ENCODE data around the gene RBM39.
"Not testable (repeated sequence)": the region's sequence is repeated elsewhere in the genome, so short reads cannot be mapped to it uniquely, and the experiment has no call there.

The RBM39 gene

GRCh38 chr20:35726842-35727711 lies 15.0 kb downstream of the RBM39 start:
- no peak for DNase-seq (ENCODE audit: low read depth in 1 of 2, low spot score in 1 of 2)

- no peak for DNase-seq (ENCODE audit: low read depth in 1 of 2, low spot score in 1 of 2)
Measured at GRCh38 chr20:35724321-35725230, 17.5 kb downstream of the RBM39 start.

- not testable (repeated sequence) for DNase-seq (ENCODE audit: low read depth in 1 of 2, low spot score in 1 of 2)
Measured at GRCh38 chr20:35723652-35724320, 18.3 kb downstream of the RBM39 start.

- DNase-seq (ENCODE audit: low read depth in 1 of 2, low spot score in 1 of 2): not testable (repeated sequence)
Measured at GRCh38 chr20:35723275-35723639, 18.8 kb downstream of the RBM39 start.

- no peak for DNase-seq (ENCODE audit: low read depth in 1 of 2, low spot score in 1 of 2)
Measured at GRCh38 chr20:35721621-35722020, 20.4 kb downstream of the RBM39 start.

- DNase-seq (ENCODE audit: low read depth in 1 of 2, low spot score in 1 of 2): no peak
Measured at GRCh38 chr20:35721219-35721618, 20.8 kb downstream of the RBM39 start.

GRCh38 chr20:35720165-35721123 lies 21.6 kb downstream of the RBM39 start:
- DNase-seq (ENCODE audit: low read depth in 1 of 2, low spot score in 1 of 2): no peak

- no peak for DNase-seq (ENCODE audit: low read depth in 1 of 2, low spot score in 1 of 2)
Measured at GRCh38 chr20:35719717-35720116, 22.3 kb downstream of the RBM39 start.

- no peak for DNase-seq (ENCODE audit: low read depth in 1 of 2, low spot score in 1 of 2)
Measured at GRCh38 chr20:35718972-35719635, 23.0 kb downstream of the RBM39 start.

GRCh38 chr20:35718321-35718720 lies 23.7 kb downstream of the RBM39 start:
- DNase-seq (ENCODE audit: low read depth in 1 of 2, low spot score in 1 of 2): not testable (repeated sequence)

- no peak for DNase-seq (ENCODE audit: low read depth in 1 of 2, low spot score in 1 of 2)
Measured at GRCh38 chr20:35716330-35716729, 25.7 kb downstream of the RBM39 start.

- DNase-seq (ENCODE audit: low read depth in 1 of 2, low spot score in 1 of 2): no peak
Measured at GRCh38 chr20:35715652-35716051, 26.4 kb downstream of the RBM39 start.

- no peak for DNase-seq (ENCODE audit: low read depth in 1 of 2, low spot score in 1 of 2)
Measured at GRCh38 chr20:35714127-35714526, 27.9 kb downstream of the RBM39 start.

GRCh38 chr20:35713120-35713519 lies 28.9 kb downstream of the RBM39 start:
- not testable (repeated sequence) for DNase-seq (ENCODE audit: low read depth in 1 of 2, low spot score in 1 of 2)

- no peak for DNase-seq (ENCODE audit: low read depth in 1 of 2, low spot score in 1 of 2)
Measured at GRCh38 chr20:35711588-35712209, 30.4 kb downstream of the RBM39 start.

- no peak for DNase-seq (ENCODE audit: low read depth in 1 of 2, low spot score in 1 of 2)
Measured at GRCh38 chr20:35710884-35711587, 31.0 kb downstream of the RBM39 start.

GRCh38 chr20:35710039-35710438 lies 32.0 kb downstream of the RBM39 start:
- no peak for DNase-seq (ENCODE audit: low read depth in 1 of 2, low spot score in 1 of 2)

GRCh38 chr20:35709259-35709658 lies 32.8 kb downstream of the RBM39 start:
- DNase-seq (ENCODE audit: low read depth in 1 of 2, low spot score in 1 of 2): no peak

GRCh38 chr20:35708502-35708901 lies 33.6 kb downstream of the RBM39 start:
- no peak for DNase-seq (ENCODE audit: low read depth in 1 of 2, low spot score in 1 of 2)

Data from activated CD4-positive, alpha-beta T cell treated with anti-CD3 and anti-CD28 coated beads, Interleukin-2, amount 50 U/mL, for 24 hours (primary cell).